Activated T-cell treated with anti-CD3 and anti-CD28 coated beads for 48 hours (primary cell): ENCODE data around the gene LRMDA.

ENCODE experiments used
- DNase-seq: peaks from one replicate; pipeline ENCODE4 v3.0.0-alpha.2; 2020; ENCODE audit warnings: low read depth

Gene LRMDA

DNA sequence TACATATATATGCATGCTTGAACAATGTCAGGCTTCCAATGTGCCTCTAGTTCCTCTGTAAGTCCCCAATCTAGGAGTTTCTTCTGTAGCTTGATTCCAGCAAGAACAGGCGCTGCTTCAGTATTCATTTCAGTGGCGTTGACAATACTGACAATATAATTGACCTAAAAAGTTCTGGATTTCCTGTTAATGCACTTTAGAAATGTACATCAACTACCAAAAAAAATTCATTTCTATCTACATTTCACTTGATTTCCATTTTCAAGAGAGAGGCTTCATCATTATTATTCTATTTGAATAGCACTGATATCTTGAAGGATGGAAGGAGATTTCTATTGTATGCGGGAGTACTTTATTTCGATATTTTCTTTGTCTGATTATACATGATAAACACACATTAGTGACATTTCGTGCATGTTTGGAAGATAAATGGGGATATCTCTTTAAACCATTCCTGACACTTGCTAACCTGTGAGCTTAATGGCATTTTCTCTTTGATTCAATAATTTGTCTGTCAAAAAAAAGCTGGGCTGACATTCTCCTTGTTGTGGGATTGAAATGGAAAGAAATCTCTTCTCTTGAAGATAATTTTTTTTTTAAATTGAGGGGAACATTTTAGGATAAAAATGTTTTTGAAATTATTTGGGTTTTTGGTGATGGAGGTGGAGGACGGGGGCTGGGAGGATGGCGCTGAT, 568.2 kb downstream of the LRMDA start:
- DNase-seq = no peak

DNA sequence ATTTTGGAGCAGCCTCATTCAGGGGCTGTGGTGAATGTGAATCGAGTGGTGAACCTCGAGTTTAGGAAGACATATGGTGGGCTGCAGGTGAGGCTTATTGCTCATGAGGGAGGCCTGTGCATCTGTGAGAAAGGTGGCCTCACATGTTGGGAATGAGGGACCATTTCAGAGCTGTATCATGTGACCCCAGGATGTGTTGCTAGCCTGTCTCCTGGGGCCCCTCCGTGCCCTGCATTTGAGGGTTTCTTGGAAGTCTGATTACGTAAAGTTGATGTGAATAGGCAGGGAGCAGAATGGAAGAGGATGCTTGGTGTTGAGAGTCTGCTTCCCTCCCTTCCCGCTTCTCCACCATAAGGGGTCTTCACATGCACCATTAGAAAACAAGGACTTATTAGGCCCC, 569.1 kb downstream of the LRMDA start:
- DNase-seq = no peak

DNA sequence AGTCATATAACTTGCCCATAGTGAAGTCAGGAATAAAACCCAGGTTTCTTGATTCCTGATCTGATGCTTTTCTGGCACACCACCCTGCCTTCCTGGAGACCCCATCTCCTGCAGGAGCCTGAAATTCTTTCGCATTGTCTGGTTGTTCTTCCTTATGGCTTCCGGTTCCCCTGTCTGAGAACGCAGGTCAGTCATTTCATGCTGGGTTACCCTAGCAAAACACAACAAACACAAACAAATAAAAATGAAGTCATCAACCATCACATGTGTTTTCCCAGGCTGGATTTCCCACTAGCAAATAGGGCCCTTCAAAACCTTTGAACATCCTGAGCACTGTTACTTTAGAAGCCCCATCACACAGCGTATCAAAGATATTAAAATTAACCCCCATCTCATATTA, 569.6 kb downstream of the LRMDA start:
- DNase-seq = no peak

DNA sequence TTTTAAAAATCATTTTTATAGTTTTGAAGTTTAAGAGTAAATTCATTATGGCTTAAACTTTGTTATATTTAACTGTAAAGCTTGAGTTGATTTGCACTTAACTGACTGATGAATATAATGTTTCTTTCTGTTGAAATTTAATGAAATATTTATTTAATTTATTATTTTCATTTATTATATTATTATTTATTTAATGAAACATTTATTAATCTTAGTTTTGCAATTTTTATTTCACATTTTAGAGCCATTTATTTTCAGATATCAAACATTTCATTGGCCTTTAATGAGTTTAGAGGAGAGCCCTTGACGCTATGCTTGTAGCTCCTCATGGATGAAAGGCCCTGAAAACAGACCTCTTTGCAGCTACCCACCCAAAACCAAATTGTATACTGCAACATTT, 570.0 kb downstream of the LRMDA start:
- no peak for DNase-seq

DNA sequence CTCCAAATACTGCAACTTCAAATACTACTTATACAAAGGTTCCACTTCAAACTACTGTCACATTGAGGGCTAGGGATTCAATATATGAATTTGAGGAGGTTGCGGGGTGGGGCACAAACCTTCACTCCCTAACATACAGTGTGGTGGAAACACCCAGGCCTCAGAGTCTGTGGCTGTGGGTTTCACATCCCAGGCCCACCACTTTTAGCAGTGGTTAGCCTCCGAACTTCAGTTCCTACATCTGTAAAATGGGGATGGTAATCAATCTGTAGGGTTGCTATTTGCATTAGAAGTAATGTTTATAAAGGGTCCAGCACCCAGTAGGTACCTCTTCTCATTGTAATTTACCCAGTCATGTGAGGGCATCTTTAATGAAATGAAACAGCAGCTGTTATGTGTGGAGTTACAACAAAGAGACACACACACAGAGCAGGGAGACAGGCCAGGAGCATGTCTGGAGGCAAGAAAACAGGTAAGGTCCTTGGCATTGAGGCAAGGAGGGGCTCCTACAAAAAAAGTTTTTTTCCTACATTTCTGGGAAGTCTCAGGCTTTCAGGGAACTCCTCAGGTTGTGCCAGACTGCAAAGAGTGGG, 570.9 kb downstream of the LRMDA start:
- DNase-seq = no peak

DNA sequence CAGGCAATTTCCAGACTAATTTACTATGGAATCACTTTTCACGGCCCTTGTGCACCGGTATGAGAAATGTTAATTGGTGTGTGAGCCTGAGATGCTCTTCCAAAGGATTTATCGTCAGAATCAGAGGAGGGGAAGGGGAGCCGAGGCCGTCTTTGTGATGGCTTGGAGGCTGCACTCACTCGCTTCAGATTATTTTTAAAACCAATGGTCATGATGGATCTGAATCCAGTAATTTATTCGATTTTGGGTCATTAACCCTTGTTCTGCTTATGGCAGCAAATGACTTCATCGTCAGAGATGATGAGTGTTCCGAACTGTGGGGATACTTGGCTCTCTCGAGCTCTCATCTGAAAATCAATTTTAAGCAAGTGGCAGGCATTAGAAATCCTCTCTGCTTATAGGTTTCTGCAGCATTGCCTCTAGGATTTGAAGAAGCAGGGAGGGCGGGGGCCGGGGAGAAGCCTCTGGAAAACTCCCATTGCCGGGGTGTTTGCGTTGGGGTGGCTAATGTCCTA, 576.3 kb downstream of the LRMDA start:
- no peak for DNase-seq

DNA sequence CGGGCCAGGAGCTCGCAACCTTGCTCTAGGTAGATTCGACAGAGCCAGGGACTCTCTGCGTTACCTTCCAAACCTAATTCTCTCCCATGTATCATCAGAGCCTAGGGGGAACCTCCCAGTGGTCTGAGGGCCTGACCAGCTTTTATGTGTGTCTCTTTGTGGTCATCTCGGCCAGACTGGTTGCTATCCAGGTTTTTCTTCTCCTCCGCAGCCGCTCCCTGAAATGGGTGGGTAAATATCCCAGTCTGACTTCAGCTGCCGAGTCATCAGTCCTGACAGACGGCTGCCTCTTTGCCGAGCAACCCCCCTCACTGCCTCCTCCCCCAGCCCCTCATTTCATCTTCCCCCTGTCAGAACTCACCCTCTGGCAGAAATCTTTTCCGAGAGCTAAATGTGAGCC, 578.1 kb downstream of the LRMDA start:
- no peak for DNase-seq

DNA sequence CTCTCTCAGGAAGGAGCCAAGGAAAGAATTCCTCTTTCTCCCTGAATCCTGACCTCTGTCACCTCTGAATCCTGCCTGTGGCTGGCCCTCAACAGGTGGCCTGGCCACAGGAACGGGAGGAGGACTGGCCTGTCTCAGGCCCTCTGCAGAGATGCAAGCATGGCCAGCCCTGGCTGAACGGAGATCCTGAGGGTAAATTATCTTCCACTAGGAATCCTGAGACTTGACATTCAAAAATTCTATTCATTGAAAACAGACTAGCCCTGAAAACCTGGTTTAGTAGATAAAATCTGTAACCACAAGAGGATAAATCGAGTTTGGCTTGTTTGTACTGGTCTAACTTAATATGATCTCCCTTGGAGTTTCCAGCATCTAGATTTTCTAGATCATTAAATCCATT, 579.3 kb downstream of the LRMDA start:
- no peak for DNase-seq

DNA sequence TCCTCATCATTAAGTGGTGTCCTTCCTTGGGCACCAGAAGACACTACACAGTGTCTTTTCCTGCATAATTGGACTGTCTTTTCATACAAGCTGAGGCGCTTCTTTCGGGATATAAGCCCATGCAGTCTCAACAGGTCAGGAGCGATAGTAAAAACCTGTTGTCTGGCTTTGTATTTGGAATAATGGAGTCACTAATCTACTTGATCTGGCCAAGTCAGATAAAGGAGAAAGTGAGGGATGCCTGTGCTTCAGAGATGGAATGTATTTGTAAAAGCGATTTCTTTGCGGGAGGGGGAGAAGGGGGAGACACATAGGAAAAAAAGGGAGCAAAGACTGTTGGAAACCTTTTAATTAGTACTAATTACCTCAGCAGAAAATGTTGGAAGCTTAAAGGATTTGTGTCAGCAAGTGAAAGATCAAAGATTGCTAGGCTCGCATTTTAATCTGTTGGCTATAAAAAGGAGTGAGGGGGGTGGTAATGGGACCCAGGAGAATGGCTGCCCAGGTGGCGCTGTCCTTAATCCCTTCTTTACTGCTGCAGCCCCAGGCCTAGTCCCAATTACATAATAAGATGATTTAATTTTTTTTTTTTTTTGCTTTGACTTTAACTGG, 581.4 kb downstream of the LRMDA start:
- DNase-seq = no peak

DNA sequence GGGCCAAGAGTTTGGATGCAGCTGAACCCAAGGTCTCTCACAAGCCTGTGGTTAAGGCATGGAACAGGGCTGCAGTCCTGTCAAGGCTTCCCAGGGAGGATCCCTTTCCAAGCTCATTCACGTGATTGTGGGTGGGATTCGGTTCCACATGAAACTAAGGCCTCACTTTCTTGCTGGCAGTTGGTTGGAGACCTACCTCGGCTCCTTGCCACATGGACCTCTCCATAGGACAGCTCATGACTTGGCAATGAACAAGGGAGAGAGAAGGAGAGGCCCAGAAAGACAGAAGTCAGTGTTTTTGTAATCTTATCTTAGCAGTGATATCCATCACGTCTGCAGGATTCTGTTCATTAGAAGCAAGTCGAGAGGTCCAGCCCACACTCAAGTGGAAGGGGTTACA, 583.8 kb downstream of the LRMDA start:
- no peak for DNase-seq

DNA sequence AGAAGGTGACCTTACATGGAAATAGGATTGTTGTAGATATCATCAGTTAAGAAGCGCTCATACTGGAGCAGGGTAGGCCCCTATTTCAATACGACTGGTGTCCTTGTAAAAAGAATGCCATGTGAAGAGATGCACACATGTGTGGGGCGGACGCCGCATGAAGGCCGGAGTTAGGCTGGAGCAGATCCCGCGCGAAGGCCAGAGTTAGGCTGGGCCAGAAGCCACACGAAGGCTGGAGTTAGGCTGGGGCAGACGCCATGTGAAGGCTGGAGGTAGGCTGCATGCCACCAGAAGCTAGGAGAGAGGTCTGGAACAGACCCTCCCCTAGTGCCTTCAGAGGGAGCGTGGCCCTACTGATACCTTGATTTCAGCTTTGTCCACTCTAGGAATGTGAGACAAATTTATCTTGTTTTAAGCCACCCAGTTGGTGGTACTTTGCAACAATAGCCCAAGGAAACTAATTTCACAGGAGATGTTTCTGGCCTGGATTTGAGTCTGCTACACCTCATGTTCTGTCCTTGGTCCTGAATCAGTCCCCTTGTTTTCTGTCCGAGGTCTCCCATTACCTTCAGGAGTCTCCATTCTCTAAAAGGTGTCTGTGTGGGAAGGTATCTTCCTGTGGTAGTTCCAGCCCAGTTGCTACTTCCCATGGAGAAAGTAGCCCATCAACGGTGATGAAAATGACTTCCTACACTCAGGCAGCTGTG, 585.8 kb downstream of the LRMDA start:
- no peak for DNase-seq

DNA sequence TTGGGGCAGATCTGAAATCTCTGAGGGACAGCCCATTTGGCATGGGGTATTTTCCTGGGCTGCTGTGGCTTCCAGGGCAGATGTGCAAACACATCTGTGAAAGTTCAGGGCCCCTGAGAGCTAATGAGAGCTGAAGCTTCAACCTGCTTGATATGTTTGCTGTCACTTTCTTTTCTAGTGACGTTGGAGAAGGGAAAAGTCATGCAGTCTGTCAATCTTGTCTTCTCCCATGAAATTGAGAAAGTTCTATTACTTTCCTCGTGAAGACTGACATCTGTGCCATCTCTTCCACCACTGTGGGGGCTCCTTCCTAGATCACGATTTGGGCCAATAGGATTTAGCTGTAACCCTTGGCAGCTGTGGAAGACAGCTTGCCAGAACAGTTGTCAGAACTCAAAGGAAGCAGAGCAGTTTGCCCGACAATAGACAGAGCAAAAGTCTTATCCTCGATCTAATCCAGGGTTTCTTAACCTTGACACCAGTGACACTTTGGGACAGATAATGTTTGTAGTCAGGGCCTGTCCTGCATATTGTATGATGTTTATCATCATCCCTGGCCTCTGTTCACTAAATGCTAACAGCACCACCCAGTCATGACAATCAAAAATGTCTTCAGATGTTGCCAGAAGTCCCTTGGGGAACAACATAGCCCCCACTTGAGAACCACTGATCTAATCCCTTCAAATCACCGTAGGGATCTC, 586.5 kb downstream of the LRMDA start:
- DNase-seq = no peak

DNA sequence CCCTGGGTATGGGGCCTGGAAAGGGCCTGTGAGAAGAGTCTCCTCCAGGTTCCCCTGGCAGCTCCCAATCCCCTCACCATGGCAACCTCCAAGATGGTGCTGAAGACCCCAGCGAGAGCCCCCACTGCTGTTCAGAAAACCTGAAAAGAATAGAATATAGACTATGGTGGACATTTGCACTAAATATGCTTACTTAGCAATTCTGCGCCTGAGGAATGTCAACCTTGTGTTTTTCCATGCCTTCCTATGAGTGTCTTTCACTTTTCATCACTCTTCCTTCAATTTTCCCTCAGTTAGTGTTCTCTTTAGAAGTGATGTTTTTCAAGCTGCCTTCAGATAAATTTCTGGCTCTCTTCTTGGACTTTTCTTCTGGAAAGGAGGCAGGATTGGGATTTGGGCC, 589.2 kb downstream of the LRMDA start:
- DNase-seq = no peak

DNA sequence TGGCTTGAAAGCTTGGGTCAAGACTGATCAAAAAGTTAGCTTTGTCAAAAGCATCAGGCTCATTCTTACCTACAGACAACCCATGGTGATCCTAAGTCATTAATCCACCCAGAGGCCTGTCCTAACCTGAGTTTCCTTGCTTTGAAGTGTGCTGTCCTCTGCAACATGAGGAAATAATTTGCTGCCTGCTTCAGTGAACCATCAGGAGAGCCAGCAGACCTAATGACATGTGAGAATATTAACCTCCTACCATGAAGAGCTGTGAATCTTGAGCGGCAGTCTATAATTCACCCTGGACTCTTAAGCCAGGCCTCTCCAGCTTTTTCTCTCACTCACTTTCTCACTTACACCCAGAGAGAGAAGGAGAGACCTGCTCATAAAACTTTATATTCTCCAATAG, 590.0 kb downstream of the LRMDA start:
- DNase-seq = no peak

DNA sequence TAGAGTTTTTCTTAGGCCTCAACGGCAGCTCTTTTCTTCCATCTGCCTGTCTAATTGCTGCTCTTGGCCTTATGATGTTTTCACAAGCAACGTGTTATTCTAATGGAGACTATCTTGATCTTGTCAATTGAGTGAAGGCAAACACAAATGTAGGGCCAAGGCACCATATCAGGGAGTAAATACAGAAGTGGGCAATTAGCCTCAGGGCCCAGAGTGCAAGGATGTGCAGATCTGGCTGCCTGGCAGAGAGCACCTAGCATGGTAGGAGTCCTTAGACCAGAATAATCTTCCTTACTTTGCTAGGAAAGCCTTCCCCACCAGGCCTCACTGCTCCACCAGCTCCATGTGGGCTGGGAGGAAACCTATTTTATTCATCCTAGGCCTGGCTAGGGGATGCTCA, 590.9 kb downstream of the LRMDA start:
- DNase-seq = no peak

DNA sequence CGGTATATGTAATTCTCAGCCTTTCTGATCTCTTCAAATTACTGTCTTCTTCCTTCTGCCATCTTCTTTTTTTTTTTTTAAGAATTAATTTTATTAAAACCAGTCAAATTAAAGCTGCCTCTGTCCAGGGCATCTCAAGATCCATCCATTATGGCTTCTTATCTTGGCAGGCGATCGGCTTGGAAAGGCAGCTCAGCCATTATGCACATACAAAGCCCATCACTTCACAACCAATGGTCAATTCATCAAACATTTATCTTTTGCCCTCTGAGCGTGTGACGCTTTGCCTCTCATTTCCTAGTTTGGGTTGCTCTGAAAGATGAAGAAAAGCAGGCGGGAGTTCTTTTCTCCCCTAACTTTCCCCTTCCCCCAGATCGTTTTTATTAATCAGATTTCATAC, 591.6 kb downstream of the LRMDA start:
- DNase-seq = no peak

DNA sequence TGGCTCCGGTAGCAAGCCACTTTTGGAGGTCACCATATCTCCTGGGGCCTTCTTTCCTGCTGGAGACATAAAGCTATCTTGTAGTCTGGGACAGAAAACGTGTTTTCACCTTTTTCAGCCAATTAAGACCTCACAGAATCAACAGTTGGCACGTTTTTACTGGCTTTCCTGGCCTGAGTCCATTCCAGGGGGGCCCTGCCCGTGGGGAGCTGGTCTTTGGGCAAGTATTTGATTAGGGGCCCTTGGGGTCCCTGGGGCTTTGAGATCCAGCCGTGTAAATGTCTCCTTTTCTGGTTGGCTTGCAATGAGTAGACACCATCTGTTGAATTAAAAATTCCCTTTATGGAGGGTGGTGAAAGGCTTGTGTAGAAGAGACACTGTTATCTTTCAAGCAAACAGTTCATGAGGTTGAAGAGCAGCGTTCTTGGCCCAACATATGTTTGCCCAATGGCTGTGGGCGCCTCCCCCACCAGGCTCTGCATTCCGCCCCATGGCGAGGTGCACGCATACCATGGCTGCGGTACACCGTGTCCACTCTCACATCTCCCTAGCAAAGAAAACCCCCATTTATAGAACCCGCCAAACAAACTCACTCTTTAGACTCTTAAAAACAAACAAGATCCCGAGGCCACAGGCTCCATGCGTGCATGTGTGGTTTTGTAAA, 593.2 kb downstream of the LRMDA start:
- no peak for DNase-seq

DNA sequence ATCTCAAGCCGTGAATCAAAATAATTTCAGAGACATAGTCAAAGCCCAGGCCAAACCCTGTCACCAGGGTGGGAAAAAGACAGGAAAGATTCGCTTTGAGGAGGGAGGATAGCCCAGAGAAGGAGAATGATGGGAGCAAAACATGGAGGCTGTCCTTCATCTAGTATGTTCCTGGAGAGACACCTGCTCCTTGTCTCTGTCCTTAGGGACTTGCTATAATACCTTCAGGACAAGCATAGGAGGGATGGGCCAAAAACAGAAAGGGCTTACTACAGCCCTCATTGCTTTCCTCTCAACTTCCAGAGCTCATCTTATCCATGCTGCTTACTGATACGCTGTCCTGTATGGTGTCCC, 593.7 kb downstream of the LRMDA start:
- DNase-seq = no peak

DNA sequence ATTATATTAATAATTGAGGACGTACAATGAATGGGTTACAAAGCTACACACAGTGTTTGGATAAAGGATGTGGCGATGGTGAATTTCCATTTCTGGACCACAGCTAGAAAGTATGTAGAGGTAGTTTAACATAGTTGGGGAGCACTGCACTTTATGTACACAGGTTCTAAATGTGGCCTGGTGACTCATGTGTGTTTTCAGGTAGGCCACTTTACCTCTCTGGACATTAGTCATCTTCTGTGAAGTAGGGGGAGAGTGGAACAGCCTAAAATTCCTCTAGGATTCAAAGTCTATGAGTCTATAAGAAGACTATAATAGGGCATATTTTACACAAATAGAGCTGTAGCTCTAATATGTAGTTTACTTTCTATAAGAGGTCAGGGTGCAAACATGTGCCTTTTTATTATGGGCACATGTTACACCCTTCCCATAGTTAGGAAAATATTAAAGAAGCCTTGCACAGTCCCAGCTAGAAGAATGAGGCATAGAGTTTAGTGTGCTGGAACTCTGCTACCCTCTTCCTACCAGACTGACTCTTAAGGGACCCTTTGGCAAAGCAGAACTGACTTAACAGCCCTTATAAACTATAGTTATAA, 594.9 kb downstream of the LRMDA start:
- no peak for DNase-seq

DNA sequence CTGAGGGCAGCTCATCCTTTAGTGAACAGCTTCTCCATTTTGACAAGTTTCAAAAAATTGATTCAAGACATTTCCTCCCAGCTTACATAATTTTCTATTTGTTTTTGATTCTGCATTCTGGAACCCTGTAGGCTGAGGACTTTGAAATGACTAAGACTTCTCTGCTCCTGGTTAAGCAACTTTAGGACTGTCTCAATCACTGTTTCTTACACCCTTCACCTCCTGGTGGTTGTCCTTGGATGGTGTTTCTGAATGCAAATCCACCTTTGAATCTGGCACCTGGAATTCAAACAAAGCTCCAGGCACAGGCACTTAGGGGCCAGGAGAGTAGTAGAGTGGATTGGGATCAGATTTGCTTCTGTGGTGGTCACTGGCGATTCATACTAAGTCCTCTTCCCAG, 595.5 kb downstream of the LRMDA start:
- DNase-seq = no peak

DNA sequence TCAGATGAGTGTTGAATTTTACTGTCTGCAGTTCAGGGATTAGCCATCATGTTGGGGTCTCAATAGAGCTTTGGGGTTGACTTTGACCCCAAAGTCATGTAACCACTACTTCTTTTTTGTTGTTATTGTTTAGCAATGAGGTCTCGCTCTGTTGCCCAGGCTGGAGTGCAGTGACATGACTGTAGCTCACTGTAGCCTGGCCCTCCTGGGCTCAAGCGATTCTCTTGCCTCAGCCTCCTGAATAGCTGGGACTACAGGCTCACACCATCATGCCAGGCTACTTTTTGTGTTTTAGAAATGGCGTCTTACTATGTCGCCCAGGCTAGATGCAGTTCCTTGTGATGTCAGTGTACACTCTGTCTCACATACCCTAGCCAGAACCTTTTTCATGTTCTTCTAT, 598.4 kb downstream of the LRMDA start:
- no peak for DNase-seq

DNA sequence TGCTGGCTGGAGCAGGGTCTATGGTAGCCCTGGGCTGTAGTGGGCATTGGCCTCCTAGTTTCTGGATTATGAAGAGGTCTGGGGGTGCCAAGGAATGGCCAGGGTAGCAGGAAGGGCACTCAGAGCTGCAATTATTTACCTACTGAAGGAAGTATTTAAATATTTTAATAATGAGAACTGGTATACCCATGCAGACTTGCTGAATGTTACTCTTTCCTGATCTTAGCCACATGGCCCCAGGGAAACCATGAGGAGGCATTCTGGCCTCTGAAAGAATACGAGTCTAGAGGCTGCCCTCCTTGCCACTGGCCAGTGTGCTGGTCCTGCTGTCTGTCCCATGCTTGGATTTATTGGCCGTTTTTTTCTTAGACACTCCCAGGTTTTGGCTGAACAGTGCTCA, 599.7 kb downstream of the LRMDA start:
- no peak for DNase-seq
